HuH-7.5 (cell line): ENCODE measurements around the gene CDC123.
"Not testable (repeated sequence)": the region's sequence is repeated elsewhere in the genome, so short reads cannot be mapped to it uniquely, and the experiment has no call there.

Experiments used
- DNase-seq: peaks from one replicate; pipeline ENCODE4 v3.0.0; 2011; ENCODE audit warnings: low spot score

The CDC123 gene

DNA sequence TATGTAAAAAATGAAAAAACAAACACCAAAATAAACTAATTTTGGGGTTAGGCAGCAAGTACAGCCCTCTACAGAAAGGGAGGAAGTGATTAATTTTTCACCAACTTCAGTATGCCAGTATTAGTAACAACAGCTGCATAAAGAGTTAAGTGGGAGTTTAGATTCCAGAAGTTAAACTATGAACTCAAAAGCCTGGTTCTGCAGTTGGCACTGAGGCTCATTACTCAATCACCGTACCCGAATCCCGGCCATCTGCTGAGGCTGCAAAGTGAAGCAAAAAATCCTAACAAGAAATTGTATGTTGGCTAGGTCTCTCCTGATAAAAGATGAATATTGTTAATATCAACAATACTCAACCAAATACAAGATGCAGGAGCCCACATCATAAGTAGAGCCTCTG, 4.3 kb upstream of the CDC123 start:
- DNase-seq: no peak

DNA sequence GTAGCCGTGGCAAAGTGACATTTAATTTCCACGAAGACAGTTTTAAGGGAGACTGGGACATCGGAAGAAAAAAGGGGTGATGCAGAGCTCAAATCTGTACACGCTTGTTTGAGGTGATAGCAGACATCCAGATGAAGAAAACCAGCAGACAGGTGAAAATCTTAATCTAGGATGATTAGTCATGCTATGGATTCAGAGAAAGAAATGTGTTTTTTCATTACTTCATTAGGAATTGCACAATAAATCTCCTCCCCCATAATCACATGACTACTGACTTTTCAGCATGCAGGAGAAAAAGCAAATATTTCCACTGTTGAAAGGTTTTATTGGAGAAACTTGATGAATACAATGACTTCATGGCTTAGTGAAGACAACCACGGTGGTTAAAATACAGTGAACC, 2.8 kb upstream of the CDC123 start:
- DNase-seq: no peak

GRCh38 chr10:12194752-12195271, 1.2 kb upstream of the CDC123 start:
- no peak for DNase-seq

DNA sequence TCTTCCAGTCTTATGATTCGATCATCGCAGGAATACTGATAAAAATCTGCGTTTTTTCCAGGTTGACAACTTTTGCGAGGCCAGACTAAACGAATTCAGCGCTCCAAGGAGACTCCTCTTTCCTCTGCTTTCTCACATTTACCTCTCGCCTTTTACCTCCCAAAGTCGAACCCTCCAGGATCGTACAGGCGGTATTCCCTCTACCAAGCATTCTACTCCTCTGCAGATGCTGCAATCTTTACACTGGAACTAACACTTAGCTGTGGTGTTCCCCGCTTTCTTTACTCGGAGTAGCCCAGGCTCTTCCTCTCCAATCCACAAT, 746 bp upstream of the CDC123 start:
- DNase-seq: no peak

- no peak for DNase-seq
Observed at GRCh38 chr10:12196531-12197211, 683 bp downstream of the CDC123 start.

GRCh38 chr10:12198156-12198555, 2.2 kb downstream of the CDC123 start:
- no peak for DNase-seq

DNA sequence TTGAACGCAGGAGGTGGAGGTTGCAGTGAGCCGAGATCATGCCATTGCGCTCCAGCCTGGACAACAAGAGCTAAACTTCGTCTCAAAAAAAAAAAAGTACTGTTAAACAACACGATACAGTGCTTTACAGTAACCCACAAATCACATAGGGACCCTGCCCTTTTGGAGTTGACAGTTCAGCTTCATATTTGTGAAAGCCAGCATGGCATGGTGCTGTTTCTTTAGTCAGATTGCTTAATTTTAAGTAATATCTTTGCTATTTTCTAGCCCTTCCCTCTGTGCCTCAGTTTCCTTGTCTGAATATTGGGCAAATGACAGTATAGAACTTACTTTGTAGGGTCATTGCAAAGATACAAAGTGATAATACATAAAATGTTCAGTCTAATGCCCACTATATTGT, 4.9 kb downstream of the CDC123 start:
- no peak for DNase-seq

DNA sequence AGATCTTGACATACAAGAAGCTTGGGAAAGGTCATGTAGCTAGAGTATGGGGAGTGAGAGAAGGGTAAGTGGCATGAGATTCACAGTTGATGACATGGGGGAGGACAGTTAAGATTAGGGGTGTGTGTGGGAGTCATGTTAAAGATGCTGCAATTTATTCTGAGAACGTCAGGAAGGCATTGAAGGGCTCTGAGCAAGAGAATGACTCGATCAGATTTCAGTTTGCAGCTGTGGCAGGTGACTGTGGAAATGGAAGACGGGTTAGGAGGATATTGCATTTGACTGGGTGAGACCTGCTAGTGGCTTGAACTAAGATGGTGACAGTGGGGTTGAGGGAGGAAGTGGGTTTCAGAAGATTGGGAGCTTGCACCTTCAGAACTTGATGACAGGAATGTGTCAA, 5.6 kb downstream of the CDC123 start:
- DNase-seq: no peak

DNA sequence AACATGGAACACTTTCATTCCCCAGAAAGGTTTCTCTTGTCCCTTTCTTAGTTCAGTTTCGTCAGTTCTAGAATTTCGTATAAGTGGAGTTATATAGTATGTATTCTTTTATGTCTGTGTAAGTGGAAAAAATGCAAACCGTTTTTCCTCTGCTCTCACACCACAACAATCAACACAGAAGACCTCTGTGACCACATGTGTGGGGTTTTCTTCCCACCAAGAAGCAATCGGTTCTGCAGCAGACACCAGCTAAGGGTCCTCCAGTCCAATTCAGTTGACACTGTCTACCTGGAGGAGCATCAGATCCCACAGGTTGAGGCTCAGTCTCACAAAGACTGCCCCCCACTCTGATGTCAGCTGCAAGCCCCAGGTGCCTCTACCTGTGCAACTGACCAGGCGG, 6.2 kb downstream of the CDC123 start:
- DNase-seq: no peak

DNA sequence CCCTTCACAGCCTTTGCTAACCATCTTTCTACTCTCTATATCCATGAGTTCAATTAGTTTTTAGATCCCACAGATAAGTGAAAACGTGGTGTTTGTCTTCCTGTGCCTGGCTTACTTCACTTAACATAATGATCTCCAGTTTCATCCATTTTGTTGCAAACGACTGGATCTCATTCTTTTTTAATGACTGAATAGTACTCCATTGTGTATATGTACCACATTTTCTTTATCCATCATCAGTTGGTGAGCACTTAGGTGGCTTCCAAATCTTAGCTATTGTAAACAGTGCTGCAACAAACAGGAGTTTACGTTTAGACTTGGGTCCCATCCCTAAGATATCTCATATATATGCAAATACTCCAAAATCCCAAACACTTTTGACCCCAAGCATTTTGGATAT, 9.1 kb downstream of the CDC123 start:
- DNase-seq: no peak

DNA sequence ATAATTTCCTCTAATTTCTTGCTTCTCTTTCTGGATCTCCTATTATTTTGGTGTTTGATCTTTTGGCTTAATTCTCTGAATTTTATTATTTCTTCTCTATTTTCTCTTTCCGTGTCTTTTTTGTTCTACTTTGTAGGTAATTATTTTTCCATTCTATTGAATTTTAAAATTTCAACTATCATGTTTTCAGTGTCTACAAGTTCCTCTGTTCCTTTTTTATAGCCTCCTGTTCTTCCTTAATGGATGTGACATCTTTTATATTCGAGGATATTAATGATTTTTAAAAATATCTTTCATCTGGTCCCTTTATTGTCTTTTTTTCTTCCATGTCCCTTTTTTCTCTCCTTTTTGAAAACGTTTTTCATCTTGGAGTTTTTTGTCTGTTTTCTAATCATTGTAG, 11.1 kb downstream of the CDC123 start:
- DNase-seq: no peak

- DNase-seq: no peak
Observed at GRCh38 chr10:12208460-12208859, 12.5 kb downstream of the CDC123 start.

DNA sequence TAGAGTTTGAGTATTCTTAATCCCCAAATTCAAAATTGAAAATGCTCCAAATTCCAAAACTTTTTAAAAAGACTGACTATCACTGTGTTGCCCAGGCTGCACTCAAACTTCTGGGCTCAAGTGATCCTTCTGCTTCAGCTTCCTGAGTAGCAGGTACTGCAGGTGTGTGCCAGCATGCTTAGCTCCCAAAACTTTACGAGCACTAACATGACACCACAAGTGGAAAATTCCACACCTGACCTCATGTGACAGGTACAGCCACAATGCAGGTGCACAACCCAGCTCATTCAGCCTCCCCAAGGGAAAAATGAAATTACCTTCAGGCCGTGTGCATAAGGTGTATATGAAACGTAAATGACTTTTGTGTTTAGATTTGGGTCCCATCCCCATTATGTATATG, 16.5 kb downstream of the CDC123 start:
- DNase-seq: no peak

DNA sequence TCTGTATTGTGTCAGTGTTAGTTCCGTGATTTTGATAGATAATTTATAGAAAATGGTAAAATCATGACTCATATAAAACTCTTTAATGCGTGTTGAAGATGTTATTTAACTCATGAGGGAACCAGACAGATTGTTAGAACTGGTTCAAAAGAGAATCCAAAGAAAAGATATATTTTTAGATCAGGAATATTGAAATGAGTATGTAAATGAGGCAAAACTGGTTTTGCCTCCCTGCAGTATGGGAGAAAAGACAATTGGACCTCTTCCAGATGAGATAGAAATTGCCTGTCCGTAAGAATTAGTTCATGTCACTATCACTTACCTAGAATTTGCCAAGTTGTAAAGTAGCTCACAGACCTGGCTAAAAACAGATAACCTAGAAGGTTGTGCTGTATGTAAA, 17.6 kb downstream of the CDC123 start:
- DNase-seq: no peak

- DNase-seq: no peak
Observed at GRCh38 chr10:12214093-12214492, 18.1 kb downstream of the CDC123 start.

DNA sequence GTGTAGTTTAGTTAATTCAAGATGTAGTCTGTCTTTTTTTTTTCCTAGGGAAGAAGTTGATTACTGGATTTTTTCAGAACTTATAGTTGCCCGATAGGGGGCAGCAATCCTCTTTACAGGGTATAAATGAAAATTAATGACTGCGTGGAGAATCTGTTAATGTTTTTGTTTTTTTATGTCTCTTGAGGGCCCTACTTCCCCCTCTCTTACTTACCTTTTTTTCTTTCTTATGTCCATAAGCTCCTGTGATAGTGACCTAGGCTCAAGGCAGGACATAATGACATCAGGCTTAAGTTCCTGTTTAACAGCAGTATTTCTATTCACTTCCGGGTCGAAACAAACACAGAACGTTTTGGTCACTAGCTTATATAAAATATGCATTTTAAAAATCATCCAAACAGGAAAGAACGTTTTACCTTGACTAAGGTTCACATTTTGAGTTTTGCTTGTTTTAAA, 18.8 kb downstream of the CDC123 start:
- DNase-seq: no peak

- no peak for DNase-seq
Observed at GRCh38 chr10:12218991-12219390, 23.0 kb downstream of the CDC123 start.

DNA sequence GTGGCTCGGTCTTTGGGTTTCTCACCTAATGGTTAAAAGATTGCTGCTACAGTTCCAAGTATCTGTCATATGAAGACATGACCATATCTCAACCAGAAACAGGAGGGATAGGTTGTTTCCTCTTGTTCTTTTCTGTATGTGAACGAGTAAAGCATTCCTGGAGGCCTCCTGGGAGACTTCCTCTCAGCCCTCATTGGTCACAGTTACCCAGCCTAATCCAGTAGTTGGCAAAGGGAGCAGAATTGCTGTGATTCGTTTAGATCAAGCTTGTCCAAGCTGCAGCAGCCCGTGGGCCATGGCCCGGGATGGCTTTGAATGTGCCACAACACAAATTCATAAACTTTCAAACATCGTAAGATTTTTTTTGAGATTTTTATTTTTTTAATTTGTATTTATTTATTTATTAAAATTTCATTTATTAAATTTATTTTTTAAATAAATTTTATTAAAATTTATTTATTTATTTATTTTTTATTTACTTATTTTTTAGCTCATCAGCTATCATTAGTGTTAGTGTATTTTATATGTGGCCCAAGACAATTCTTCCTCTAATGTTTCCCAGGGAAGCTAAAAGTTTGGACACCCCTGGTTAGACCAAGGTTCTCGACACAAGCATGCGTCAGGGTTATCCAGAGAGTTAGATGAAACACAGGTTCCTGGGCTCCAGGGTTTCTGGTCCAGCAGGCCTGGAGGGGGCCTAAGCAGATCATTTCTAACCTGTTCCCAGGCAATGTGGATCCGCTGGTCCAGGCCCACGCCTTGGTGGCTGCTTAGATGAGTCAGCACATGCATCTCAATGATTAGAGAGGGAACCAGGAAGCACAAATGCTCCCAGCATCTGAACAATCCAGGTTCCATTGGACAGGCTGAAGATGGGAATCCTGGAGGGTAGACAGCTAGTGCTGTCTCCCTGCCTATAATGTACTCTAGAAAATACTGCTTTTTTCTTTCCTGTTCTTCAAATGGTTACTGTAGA, 25.6 kb downstream of the CDC123 start:
- DNase-seq: no peak

- DNase-seq: no peak
Observed at GRCh38 chr10:12225444-12225843, 29.5 kb downstream of the CDC123 start.

GRCh38 chr10:12226438-12226837, 30.4 kb downstream of the CDC123 start:
- DNase-seq: not testable (repeated sequence)

GRCh38 chr10:12228851-12229250, 32.9 kb downstream of the CDC123 start:
- no peak for DNase-seq

GRCh38 chr10:12234687-12235086, 38.7 kb downstream of the CDC123 start:
- not testable (repeated sequence) for DNase-seq

DNA sequence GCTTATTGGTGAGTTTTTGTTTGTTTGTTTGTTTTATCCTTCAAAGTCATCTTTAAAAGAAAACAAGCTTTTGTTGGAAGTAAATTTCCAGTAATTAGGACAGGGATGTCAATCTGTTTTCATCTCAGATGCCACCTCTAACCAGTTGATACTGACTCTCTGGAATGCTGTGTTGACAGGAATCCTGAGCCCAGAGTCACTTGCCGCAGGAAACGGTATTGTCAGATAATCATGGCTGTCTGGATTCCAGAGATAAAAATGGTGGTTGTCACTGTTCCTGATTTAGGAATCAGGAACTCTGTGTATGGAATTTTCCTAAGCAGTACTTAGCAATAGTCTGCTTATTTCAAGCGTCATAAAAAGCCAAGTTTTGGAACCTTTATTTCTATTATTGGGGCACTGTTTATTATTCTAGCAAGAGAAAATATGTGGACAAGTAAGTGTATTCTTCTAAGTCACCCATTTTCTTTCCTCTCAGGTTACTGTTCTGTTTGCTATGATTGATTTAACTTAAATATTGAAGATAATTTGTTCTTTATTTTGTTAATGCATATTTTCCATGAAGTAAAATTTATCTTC, 39.2 kb downstream of the CDC123 start:
- no peak for DNase-seq
